IPS-20b (cell line): ENCODE results near the gene ZNF785.
A peak's percentile ranks its signal among the peaks of the same experiment; 100 is the strongest.

ENCODE experiments used
- H3K27ac ChIP-seq: one replicate; pipeline ENCODE4 v1.5.1; 2013; ENCODE audit warnings: low read length
- H3K27me3 ChIP-seq: 2 replicates; pipeline ENCODE4 v1.6.1; 2013; ENCODE audit warnings: mild to moderate bottlenecking, low read length, inconsistent platforms; ENCODE audit not compliant: insufficient read depth
- H3K36me3 ChIP-seq: 2 replicates; pipeline ENCODE4 v1.6.1; 2013; ENCODE audit warnings: low read depth, mild to moderate bottlenecking, inconsistent platforms, low read length, moderate library complexity; ENCODE audit not compliant: insufficient read depth
- H3K4me1 ChIP-seq: 2 replicates; pipeline ENCODE4 v1.6.1; 2013; ENCODE audit warnings: mild to moderate bottlenecking, control low read depth, inconsistent platforms, low read length, moderate library complexity; ENCODE audit not compliant: insufficient read depth
- H3K4me3 ChIP-seq: 2 replicates; pipeline ENCODE4 v1.5.1; 2013; ENCODE audit warnings: mild to moderate bottlenecking, low read length, inconsistent platforms
- H3K9ac ChIP-seq: 2 replicates; pipeline ENCODE4 v1.6.1; 2013; ENCODE audit warnings: low read depth, mild to moderate bottlenecking, inconsistent platforms, low read length, moderate library complexity
- H3K9me3 ChIP-seq: 2 replicates; pipeline ENCODE4 v1.6.1; 2013; ENCODE audit warnings: mild to moderate bottlenecking, low read depth, low read length, inconsistent platforms; ENCODE audit not compliant: insufficient read depth

ZNF785 gene

GRCh38 chr16:30558789-30559377, 26.6 kb downstream of the ZNF785 start:
- Histone ChIP-seq H3K9ac (peak overlapping the region; percentile 69; the same call in 1 of the 2 replicates), H3K27me3 (no peaks in the 10 kb centered on the region), H3K36me3 (peaks cover 14% of the 10 kb centered on the region), H3K4me3 (peak overlapping the region; percentile 54), H3K9me3 (no peaks in the 10 kb centered on the region), H3K27ac (peak overlapping the region; percentile 59), H3K4me1 (0 out of 2 replicates have a peak, but pooled peaks cover 6% of the 10 kb centered on the region)

- peaks cover 21% of the 10 kb centered on the region for H3K36me3 ChIP-seq
- H3K9ac ChIP-seq = peak within 1 kb of the TSS; percentile 82
- H3K9me3 ChIP-seq = no peaks in the 10 kb centered on the region
- no peaks in the 10 kb centered on the region for H3K27me3 ChIP-seq
- H3K4me3 ChIP-seq = peak within 1 kb of the TSS; percentile 81
- H3K4me1 ChIP-seq = 0 out of 2 replicates have a peak, but pooled peaks cover 6% of the 10 kb centered on the region
- peak within 1 kb of the TSS; percentile 59 for H3K27ac ChIP-seq
These were observed 27.3 kb downstream of the ZNF785 start, which contains the start of gene ZNF764 for GRCh38 chr16:30557957-30558788. Gene ZNF764, minus strand, starts transcription at chr16:30558374. Its CDS starts 192 bp downstream, at chr16:30558182.

- H3K36me3 ChIP-seq = peaks cover 21% of the 10 kb centered on the region
- H3K27me3 ChIP-seq = no peaks in the 10 kb centered on the region
- H3K9me3 ChIP-seq = no peaks in the 10 kb centered on the region
- H3K4me3 ChIP-seq = peak overlapping the region; percentile 81
- H3K4me1 ChIP-seq = 0 out of 2 replicates have a peak, but pooled peaks cover 6% of the 10 kb centered on the region
- peak overlapping the region; percentile 82 for H3K9ac ChIP-seq
- H3K27ac ChIP-seq = peak overlapping the region; percentile 3
These were observed 27.9 kb downstream of the ZNF785 start for GRCh38 chr16:30557707-30557956.

GRCh38 chr16:30556125-30556473, 29.4 kb downstream of the ZNF785 start:
- Histone ChIP-seq H3K27ac (no peak overlapping the region), H3K9ac (no peak overlapping the region)

GRCh38 chr16:30555315-30556124, 30.0 kb downstream of the ZNF785 start:
- Histone ChIP-seq H3K27me3 (no peaks in the 10 kb centered on the region), H3K4me3 (no peak overlapping the region), H3K4me1 (0 out of 2 replicates have a peak, but pooled peaks cover 3% of the 10 kb centered on the region), H3K27ac (no peak overlapping the region), H3K36me3 (peaks cover 21% of the 10 kb centered on the region), H3K9ac (no peak overlapping the region), H3K9me3 (no peaks in the 10 kb centered on the region)

More at GRCh38 chr16:30556125-30556473, 29.4 kb downstream of the ZNF785 start:
- Histone ChIP-seq H3K4me1 (0 out of 2 replicates have a peak, but pooled peaks cover 6% of the 10 kb centered on the region), H3K4me3 (no peak overlapping the region), H3K9me3 (no peaks in the 10 kb centered on the region), H3K36me3 (peaks cover 21% of the 10 kb centered on the region), H3K27me3 (no peaks in the 10 kb centered on the region)

GRCh38 chr16:30554557-30555314, 30.8 kb downstream of the ZNF785 start:
- no peak overlapping the region for H3K9ac ChIP-seq
- no peaks in the 10 kb centered on the region for H3K27me3 ChIP-seq
- H3K27ac ChIP-seq = no peak overlapping the region
- H3K9me3 ChIP-seq = no peaks in the 10 kb centered on the region
- H3K4me3 ChIP-seq = no peak overlapping the region
- peaks cover 21% of the 10 kb centered on the region for H3K36me3 ChIP-seq
- H3K4me1 ChIP-seq = 0 out of 2 replicates have a peak, but pooled peaks cover 3% of the 10 kb centered on the region

- no peak overlapping the region for H3K9ac ChIP-seq
- peaks cover 21% of the 10 kb centered on the region for H3K36me3 ChIP-seq
- peaks cover 9% of the 10 kb centered on the region; the same call in 1 of the 2 replicates for H3K4me1 ChIP-seq
- no peak overlapping the region for H3K27ac ChIP-seq
- no peak overlapping the region for H3K4me3 ChIP-seq
- no peaks in the 10 kb centered on the region for H3K27me3 ChIP-seq
- no peaks in the 10 kb centered on the region for H3K9me3 ChIP-seq
These were observed 32.1 kb downstream of the ZNF785 start for GRCh38 chr16:30553393-30553899.

GRCh38 chr16:30552956-30553355, 32.5 kb downstream of the ZNF785 start:
- H3K36me3 ChIP-seq = peaks cover 21% of the 10 kb centered on the region
- no peak overlapping the region for H3K27ac ChIP-seq
- H3K4me1 ChIP-seq = peaks cover 9% of the 10 kb centered on the region; the same call in 1 of the 2 replicates
- H3K9me3 ChIP-seq = no peaks in the 10 kb centered on the region
- H3K4me3 ChIP-seq = no peak overlapping the region
- H3K9ac ChIP-seq = no peak overlapping the region
- H3K27me3 ChIP-seq = no peaks in the 10 kb centered on the region

GRCh38 chr16:30551781-30552180, 33.7 kb downstream of the ZNF785 start:
- H3K27ac ChIP-seq = no peak overlapping the region
- no peaks in the 10 kb centered on the region for H3K9me3 ChIP-seq
- H3K4me3 ChIP-seq = no peak overlapping the region
- peaks cover 9% of the 10 kb centered on the region; the same call in 1 of the 2 replicates for H3K4me1 ChIP-seq
- H3K36me3 ChIP-seq = peaks cover 21% of the 10 kb centered on the region
- no peak overlapping the region for H3K9ac ChIP-seq
- no peaks in the 10 kb centered on the region for H3K27me3 ChIP-seq

- Histone ChIP-seq H3K27me3 (no peaks in the 10 kb centered on the region), H3K27ac (no peak overlapping the region), H3K9ac (no peak overlapping the region), H3K36me3 (peaks cover 5% of the 10 kb centered on the region; the same call in 1 of the 2 replicates), H3K4me3 (peak overlapping the region; percentile 38; the same call in 1 of the 2 replicates), H3K9me3 (no peaks in the 10 kb centered on the region), H3K4me1 (peaks cover 12% of the 10 kb centered on the region)
These were observed 36.9 kb downstream of the ZNF785 start for GRCh38 chr16:30548416-30549253.
